Stimulated activated CD8-positive, alpha-beta memory T cell treated with anti-CD3 and anti-CD28 coated beads, Interleukin-7, amount 100 ng/mL, for 4 hours (primary cell): ENCODE measurements around the gene DNMT3A.
"Not testable (repeated sequence)": the region's sequence is repeated elsewhere in the genome, so short reads cannot be mapped to it uniquely, and the experiment has no call there.

ENCODE experiments used
- DNase-seq, 2 donors: peaks; one replicate each; pipeline ENCODE4 v3.0.0-alpha.2; 2020; ENCODE audit warnings: low read depth in 2 of 2

DNMT3A gene

DNA sequence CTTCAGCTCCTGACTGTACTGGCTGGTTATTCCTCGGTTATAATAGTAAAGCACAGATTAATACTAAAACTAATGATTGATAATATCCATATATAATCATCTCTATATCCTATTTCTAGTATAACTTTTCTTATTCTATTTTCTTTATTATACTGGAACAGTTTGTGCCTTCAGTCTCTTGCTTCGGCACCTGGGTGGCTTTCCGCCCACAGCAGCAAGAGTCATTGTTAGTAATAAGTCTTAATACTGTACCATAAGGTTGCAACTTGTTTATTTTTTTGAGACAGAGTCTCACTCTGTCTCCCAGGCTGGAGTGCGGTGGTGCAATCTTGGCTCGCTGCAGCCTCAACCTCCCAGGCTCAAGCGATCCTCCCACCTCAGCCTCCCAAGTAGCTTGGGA, 130.8 kb downstream of the DNMT3A start:
- not testable (repeated sequence) for DNase-seq

DNA sequence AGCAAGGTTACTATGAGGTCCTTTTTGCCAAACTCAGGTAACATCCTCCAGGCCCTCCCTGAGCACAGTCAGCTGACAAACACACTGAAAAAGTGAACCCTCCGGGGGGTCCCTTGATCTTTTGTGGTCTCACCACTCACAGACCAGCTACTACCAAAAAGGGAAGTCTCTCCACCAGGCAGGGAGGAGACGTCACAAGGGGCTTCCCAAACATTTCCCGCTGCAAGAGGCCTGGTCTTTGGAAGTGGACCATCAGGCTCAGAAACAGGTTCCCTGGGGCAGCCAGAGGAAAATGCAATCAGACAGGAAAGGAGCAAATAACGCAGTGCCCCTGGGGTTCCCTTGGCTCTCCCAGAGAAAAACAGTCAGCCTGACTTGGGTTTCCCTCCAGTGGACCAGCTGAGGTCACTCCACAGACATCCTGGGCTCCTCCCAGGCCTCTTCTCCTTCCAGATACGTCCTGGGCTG, 134.6 kb downstream of the DNMT3A start:
- no peak for DNase-seq

DNA sequence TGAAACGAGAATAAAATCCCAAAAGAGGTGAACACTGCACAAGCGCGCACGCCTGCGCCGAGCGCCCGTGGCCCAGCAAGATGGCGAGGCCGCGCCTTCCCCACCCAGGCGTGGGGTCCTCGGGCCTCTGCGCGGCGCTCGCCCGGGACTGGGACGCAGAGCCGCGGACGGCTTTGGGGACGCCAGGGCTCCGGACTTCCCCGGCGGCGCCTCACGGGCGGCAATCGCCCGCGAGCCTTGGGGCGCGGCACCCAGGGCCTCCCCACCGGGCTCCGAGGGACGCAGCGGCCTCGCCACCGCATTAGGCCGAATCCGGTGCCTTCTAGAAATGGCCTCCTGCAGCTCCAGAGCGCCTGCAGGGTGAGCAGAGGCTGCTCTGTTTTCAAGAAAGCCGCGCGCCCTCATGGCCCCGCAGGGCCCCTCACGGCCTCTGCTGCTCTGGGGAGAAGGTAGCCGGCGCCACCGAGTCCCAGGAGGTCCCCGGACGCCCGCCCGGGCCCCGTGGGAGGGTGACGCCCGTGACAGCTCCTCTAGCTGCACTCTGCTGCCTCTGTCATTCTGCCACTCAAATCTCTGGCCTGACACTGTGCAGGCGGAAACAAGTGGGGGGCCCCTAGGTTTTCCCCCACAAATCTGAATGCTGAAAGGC, 137.4 kb downstream of the DNMT3A start:
- DNase-seq = no peak

DNA sequence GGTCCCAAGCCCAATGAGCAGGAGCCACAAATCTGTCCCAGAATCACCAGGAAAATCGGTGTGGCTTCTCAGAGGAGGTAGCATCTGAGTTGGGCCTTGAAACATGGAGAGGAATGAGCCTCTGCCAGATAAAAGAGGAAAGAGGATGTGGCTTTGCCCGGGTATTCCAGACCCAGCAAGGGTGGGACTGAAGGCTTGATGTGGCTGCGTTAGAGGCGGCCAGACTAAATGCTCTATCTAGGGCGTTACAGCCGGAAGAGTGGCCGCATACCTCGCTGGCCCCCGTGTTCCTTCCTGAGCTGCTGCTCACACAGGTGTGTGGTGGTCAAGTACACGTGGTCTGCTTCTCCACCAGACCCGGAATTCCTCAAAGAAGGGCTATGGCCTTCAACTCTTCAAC, 139.4 kb downstream of the DNMT3A start:
- DNase-seq = no peak

DNA sequence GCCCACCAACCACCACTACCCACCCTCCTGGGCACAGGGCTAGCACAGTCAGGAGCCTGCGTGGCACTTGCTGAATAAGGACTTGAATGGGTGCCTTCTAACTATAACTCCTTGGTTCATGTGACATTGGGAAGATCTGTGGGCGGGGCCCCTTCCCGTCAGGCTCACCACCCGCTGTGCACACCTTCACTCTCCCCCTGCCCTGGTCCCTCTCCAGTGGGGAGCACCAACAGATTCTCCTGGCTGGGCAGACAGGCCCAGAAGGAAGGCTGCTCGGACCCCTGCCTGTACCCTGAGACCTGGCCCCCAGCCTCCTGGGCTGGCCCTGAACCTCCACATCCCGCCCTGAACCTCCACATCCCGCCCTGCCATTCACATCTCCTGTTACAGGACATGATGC, 139.9 kb downstream of the DNMT3A start:
- no peak for DNase-seq

DNA sequence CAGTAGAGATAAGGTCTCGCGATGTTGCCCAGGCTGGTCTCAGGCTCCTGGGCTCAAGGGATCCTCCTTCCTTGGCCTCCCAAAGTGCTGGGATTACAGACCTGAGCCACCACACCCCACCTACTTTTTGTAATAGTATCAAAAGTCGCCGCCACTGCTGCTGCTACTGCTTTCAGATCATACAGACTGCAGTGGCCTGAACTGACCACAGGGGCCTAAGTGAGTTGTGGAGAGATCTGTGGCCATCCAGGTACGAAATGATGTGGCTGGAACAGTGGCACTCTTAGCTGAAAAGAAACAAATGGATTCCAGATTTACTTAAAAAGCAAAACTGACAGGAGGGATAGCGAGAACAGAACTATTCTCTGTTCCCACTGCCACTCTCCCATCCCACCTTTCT, 140.5 kb downstream of the DNMT3A start:
- DNase-seq = no peak

DNA sequence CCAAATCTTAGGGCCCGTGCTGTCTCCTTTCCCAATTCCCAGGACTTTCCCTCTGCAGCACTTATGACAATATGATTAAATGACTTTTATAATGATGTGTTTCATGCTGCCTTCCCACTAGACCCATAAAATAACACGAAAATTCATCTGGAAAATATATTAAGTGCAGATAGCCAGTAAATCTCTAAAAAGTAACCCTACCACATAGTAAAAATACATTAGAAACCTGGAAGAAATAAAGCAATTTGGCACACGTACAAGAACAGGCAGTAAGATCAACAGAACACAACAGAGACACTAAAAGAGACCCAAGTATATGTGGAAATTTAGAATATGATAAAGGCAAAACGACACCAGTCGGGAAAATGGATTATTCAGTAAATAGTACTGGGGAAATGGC, 143.1 kb downstream of the DNMT3A start:
- no peak for DNase-seq

DNA sequence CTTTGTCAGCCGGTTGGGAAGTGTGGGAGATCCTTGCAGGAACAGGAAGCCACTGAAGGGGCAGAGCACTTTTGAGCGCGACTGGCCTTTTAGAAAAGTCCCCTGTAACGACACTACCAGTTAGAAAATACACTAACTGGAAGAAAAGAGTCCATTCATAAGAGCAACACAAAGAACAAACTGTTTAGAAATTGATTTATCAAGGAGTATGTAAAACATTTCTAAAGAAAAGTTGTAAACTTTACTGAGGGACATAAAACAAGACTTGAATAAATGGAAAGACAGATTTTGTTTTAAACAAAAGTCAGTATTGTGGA, 143.6 kb downstream of the DNMT3A start:
- no peak for DNase-seq

DNA sequence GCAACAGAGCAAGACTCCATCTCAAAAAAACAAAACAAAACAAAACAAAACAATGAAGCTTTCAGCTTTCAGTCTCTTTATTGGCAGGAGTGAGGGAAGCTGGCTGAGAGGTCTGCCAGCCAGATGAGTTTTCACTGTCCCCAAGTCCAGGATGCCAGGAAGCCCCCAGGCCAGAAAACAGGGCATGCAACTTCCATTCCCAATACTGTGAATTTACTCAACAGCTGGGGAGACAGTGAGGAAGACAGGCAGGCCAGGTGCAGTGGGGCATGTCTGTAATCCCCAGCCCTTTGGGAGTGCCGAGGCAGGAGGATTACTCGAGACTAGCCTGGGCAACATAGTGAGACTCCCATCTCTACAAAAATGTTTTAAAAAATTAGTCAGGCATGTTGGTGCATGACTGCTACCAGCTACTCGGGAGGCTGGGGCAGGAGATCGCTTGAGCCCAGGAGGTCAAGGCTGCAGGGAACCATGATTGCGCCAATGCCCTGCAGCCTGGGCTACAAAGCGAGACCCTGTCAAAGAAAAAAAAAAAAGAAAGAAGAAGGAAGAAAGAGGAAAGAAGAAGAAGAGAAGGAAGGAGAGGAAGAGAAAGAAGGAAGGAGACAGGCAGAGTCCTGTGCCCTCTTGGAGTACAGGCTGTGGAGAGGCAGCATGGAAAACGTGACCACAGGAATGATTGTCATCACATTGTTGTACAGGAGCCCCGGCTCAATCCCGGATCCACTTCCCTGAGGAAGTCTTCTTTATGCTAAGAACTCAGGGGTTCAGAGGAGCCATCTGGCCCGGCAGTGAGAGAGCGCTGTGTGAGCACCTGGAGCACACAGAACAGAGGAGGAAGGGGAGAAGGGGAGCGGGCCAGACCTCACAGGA, 144.2 kb downstream of the DNMT3A start:
- DNase-seq = no peak

DNA sequence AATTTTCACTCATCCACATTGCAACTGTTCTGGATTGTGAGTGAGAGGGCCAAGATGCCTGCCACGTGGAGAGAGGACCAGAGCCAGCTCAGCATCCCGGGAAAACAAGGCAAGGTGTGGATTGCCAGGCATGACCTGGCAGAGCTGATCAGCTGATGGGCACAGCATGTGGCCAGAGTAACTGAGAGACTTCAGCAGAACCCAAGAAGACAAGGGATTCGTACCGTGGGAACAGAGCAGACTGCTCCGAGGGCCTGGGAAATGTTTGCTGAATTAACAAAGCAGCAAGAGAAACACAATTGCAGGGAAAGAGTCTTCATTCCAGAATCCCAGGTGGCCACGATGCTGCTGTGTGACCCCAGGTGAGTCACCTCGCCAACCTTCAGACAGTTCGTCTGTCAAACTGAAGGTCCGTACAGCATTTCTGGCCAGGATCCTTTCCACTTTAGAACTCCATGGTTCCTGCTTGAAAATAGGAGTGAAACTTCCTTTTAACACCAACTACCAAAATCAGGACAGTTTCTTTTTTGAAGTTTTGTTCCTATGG, 147.1 kb downstream of the DNMT3A start:
- no peak for DNase-seq

DNA sequence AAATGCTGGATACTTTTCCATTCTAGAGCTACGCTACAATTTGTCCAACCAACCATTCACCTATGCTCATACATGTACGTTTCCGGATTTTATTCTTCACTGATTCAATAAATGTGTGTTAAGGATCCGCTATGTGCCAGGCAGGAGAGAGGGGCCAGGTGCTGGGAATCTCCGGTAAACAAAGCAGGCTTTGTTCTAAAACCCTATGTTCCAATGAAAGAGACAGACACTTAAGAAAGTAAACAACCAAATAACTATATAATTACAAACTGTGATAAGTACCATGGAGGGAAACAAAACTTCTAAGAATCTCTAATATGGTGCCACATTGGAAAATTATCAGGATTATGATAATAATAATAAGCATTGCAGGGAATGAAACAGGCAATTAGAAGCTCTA, 151.2 kb downstream of the DNMT3A start:
- no peak for DNase-seq

DNA sequence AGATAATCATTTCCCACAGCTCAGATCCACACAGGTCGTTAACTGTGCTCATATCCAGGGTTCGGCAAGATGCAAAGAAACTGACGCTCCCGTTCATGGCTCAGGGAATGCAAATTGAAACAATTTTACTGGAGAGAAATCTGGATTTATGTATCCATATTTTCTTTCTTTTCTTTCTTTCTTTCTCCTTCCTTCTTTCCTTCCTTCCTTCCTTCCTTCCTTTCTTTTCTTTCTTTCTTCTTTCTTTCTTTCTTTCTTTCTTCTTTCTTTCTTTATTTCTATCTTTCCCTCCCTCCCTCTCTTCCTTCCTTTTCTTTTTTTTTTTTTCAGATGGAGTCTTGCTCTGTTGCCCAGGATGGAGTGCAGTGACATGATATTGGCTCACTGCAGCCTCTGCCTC, 153.3 kb downstream of the DNMT3A start:
- no peak for DNase-seq

DNA sequence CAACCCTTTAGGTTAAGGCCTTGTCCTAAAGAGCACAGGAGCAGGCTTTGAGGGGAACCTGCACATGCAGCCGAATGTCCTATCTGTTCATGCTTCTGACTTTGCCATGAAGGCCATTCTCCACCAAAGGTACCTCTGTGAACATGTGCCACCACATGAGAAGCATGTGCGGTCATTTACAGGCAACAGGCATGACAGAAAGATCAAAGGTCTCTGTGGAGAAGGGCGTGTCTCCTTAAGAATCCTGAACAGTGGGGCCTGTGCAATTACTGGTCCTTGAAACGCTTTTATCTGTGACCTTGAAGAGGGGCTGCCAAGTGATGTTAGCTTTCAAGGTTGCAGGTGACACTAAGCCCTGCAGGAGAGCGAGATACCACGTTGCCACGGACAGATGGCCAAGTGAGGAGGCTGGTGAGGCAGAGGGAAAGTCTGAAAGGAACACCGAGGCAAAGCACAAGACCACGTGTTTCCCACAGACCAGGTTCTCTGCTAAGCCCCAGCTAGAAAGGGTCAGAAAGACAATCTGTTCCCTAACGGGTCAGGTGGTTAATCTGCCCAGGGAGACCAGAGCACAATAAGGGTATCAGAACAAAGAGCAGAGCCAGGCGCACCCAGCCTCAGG, 153.9 kb downstream of the DNMT3A start:
- DNase-seq = no peak

DNA sequence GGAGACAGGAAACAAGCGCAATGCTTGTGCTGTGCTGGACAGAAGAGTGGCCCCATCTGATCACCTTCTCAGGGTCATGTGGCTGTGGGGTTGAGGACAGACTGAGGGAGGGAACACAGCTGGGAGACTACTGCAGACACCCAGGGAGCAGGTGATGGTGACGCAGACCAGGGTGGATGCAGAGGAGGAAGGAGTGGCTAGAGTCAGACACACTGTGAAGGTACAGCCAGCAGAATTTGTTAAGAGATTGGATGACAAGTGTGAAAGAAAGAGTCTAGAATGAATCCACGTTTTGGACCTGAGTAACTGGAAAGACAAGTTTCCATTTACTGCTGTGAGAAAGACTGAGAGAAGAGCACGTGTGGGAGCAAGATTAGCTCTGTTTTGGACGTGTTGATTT, 157.5 kb downstream of the DNMT3A start:
- no peak for DNase-seq

DNA sequence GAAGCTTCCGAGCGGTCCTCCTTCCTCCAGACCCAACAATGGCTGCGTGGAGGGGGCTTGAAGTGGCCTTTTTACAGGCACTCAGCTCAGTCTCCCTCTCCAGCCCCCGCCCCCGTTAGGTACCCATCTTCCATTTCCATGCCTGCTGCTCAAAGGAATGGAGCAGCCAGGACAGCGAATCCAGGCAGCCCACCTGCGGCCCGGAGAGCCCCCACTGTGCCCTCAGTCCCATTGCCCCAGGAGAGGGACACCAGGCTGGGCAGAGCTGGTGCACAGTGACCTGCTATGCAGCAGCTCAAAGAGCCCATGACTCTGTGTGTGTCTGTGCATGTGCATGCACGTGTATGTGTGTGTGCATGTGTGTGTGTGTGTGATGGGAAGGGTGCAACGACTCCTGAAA, 162.7 kb downstream of the DNMT3A start:
- DNase-seq = no peak
